ENCODE data around the gene SRPK1.
"Not testable (repeated sequence)": the region's sequence is repeated elsewhere in the genome, so short reads cannot be mapped to it uniquely, and the experiment has no call there.

SRPK1 gene

DNA sequence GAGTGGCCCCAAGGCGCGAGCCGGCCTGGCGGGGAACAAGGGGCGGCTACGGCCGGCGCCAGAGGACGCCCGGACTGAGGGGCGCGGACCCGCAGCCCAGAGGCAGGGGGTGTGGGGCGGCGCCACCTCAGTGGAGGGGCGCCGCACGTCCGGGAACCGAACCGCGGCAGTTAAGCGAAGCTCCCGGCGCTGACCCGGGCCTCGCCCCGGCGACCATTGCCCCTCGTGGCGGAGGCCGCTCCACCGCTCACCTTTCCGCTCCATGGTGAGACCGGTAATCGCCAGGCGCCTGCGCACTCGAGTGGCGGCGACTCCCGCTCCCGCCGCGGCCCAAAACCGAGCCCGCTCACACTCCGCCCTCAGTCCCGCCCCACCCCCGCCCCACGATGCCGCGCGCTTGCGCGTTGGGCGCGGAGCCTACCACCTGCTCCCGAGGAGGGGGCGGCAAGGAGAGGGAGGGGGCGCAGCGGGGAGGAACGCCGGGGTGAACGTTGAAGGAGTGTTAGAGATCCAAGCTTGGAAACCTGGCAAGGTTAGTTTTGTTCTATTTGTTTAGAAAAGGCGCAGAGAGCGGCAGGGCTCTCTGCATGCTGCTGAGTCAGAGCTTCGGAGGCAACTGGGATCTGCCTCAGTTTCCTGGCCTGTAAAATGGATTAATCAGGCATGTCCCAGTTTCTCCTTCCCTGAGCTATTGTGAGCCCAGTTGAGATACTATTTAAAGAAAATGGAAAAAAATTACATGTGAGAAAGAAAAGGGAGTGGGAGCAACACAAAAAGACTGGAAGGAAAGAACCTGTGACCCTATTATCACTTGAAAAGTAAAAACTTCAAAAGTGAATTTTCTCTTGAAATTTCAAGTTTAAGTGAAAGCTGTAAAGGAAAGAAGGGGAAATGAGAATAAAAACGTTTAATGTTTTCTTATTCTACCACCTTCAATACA, at the start of gene SRPK1:
SRPK1 (minus strand) TSS at position 306 of the 940 bp plus-strand sequence; CDS start at position 264, 42 bp downstream.
- DNase-seq (ENCODE audit: low read depth), result peak; percentile 79

DNA sequence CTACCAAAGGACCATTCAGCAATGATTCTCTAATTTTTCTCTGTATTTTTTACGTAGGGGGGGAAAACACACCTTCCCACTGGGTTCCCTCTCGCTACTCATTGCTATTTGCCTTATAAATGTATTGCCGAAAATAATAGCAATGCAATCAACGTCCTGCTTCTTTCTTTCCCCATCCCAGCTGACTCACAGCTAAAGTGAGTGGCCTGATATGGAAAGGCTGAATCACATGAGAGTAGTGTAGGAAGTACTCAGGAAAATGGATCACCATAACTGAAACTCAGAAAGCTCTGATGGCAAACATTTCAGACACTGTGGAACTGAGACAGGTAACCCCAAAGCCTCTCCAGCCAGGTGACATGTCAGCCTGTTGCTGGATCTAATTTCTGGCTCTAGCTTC, 49.3 kb upstream of the SRPK1 start:
- no peak for DNase-seq (ENCODE audit: low read depth)

DNA sequence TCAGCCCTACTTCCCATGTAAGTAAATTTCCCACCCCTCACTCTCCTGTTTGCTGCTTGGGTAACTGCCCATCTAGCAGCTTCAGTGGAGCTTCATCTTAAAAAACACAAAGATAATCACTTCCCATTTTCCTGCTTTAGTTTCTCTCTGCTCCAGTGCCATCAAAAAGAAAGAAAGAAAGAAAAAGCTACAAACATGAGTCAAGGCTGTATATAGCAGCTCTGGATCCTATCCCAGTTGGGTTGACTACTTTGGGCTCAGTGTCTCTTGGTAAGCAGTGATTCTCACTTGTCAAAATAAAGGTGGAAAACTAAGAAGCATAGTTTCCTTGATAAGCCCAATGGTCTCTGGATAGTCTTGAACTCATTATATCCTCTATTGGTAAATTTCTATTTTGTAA, 48.7 kb upstream of the SRPK1 start:
- DNase-seq (ENCODE audit: low read depth), result no peak

DNA sequence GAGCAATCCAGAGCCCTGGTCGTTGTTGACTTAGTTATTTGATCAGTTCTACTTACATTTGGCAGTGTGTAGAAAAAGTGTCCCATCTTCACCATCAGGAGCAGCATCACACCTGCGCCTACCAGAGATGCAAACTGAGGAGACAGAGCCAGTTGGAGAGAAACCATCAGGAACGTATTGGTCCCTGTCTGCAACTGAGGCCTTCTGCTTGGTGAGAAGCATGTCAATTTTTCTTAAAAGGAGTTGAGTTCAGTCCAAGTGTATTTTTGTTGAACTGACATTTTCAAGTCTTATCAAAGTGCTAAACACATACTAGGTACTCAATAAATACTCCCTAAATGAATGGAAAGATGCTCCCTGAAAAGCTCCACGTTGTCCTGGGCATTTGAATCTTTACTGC, 47.9 kb upstream of the SRPK1 start:
- DNase-seq (ENCODE audit: low read depth), result no peak

DNA sequence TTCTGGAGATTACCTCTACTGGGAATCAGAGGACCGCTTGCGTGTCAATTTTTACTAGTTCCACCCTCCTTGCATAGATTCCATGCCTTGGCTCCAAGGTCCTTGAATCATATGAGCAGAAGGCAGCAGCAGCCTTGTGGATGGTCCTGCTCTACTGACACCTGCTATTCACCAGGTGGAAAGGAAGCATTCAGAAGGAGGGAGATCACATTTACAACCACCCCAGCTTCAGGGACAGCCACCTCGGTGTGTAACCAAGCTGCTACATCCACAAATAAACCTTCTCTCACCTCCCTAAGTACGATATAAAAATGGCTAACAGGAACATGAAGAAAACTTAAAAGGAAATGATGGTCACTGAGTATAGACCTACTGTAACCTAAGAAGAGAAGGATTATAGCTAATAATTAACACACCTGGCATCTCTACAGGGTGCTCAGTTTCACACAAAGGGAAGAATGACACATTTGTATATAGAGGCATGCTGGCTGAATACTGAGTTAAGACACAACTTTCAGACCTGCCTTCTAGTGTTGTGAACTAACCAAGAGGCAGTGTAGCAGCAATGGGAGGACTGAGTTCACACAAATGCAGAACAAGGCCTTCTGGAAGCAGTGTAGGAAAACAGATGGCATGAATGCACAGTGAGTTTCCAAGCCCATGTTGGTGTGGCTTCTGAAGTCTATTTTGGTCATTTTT, 46.3 kb upstream of the SRPK1 start:
- DNase-seq (ENCODE audit: low read depth), result no peak

DNA sequence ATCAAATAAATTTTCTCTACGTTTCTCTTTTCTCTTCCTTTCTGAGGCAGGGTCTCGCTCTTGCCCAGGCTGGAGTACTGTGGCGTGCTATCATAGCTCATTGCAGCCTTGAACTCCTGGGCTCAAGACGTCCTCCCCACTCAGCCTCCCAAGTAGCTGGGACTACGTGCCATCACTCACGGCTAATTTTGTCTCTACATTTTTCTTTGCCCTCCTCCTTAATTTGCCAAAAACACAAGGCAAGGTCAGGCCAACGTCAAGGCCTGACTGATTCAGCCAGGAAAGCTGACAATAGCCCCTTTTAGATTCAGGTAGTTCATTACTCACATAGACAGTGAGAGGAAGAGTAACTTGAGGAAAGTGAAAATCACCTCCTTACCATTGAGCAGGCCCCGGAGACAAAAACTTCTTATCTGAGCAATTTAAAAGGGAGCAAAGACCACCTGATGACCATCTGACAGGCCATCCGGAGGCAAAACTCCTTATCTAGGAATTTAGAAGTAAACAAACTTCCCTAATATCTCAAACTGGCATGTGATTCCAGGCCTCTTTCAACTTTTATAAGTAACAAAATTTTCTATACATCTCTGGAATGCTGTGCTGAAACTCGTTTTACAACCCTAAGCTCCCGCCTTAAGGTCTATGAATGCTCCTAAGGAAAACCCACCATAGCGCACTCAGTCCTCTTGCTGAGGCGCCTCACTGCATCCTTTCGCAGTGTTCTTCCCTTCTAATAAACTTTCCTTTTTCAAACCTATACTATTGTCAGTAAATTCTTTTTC, 42.1 kb upstream of the SRPK1 start:
- no peak for DNase-seq (ENCODE audit: low read depth)

DNA sequence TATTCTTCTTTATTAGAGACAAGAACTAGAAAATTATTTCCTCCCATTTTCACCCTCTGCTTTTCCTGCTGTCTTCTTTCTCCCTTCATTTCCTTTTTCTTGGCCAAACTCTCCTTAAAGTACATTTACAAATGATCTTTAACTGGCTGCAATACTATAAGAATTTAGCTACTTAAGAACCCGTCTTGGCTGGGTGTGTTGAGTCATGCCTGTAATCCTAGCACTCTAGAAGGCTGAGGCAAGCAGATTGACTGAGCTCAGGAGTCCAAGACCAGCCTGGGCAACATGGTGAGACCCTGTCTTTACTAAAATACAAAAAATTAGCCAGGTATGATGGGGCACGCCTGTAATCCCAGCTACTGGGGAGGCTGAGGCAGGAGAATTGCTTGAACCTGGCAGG, 39.3 kb upstream of the SRPK1 start:
- no peak for DNase-seq (ENCODE audit: low read depth)

DNA sequence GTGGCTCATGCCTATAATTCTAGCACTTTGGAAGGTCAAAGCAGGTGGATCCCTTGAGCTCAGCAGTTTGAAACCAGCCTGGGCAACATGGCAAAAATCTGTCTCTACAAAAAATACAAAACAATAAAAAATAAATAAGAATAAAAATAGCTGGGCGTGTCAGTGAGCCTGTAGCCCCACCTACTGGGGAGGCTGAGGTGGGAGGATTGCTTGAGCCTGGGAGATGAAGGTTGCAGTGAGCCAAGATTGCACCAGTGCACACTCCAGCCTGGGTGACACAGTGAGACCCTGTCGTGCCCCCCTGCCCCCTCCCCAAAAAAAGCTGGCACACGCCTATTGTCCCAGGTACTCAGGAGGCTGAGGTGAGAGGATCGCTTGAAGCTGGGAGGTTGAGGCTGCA, 35.1 kb upstream of the SRPK1 start:
- no peak for DNase-seq (ENCODE audit: low read depth)

DNA sequence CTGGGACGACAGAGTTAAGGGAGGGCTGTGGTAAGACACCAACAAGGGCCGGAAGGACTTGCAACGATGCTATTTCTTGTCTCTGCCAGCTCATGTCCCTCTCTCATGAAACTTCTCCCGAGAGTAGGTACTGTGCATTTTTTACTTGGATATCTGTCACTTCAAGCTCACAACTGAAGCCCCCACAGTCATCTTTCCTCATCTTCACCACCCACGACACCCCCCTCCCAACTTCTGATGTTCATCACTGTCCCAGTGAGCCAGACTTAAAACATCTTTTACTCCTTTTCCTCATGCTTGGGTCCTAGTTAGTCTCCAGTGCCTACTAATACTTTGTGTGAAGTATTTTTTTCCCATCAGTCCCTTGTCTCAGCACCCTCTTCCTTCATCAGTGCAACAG, 34.6 kb upstream of the SRPK1 start:
- no peak for DNase-seq (ENCODE audit: low read depth)

DNA sequence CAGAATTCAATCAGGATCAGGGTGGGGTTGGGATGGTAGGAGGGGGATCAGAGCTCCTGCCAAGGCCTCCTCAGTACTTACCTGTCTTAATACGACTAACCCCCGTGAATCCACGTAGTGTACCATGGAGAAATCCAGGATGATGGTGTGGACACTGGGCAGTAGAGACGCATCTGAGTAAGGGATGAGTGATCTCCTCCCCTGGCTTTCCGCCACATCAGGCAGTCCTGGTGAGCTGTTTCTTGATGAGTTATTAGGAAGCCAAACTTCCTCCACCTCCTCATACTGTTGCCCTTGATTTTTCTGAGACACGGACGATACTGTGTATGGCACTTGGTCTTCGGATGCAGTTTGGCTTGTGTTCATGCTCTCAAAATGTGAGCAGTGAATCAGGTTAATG, 34.2 kb upstream of the SRPK1 start:
- DNase-seq (ENCODE audit: low read depth), result no peak

DNA sequence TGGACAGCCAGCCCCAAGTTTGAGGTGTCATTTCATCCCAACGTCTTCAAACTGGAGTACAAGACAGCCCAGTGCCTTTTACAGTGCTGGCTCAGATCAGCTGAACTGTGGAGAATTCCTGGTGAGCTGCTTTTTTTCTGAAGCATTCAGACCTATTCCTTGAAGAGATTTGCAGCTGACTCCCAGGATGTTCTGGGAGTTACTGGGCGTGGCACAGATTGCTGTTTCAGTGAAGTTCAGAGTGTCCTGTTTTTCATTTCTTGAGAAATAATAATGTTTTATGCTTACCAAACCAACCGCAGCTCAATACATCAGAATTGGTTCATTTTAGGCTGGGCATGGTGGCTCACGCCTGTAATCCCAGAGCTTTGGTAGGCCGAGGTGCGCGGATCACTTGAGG, 33.4 kb upstream of the SRPK1 start:
- no peak for DNase-seq (ENCODE audit: low read depth)

DNA sequence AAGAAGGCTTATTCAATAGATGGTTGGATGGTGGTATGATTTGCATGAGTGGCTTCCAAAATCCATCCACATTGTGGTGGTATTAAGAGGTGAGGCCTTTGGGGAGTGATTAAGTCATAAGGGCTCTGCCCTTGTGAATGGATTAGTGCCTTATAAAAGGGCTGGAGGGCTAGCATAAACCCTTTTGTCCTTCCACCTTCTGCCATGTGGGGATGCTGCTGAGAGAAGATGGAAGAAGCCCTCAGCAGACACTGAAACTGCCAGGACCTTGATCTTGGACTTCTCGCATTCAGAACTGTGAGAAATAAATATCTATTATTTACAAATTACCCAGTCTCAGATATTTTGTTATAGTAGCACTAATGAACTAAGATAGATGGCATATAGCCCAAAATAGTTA, 27.8 kb upstream of the SRPK1 start:
- DNase-seq (ENCODE audit: low read depth), result no peak

DNA sequence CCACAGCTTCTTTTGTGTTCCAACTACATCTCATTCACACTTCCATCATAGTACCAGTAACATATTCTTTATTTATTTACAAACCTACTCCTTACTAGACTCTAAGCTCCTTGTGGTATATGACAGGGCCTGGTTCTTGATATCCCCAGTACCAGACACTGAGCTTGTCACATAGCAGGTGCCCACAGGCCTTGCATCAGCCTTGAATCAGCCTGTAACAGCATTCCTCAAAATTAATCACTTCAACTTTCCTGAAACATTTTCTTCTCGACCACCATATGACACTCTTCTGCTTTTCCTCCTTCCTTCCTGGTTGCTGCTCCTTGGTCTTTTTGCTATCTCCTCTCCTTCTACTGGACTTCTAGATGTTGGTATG, 24.7 kb upstream of the SRPK1 start:
- no peak for DNase-seq (ENCODE audit: low read depth)

DNA sequence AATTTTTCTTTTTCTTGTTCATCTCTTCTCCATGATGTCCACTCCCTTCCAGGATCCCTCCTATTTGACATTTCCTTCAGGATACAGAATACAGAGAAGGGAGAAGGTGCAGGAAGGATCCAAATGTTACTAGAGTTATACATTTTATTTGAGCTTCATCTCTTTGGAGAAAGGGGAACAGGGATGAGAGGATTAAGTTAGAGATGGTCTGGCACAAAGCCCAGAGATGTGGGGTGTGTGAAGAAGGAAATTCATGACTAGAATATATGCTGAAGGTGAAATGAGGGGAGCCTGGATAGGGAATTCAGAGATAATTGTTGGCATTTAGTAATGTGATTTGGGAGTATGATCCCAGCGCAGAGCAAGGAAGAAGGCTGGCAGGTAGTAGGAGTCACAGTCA, 22.5 kb upstream of the SRPK1 start:
- no peak for DNase-seq (ENCODE audit: low read depth)

DNA sequence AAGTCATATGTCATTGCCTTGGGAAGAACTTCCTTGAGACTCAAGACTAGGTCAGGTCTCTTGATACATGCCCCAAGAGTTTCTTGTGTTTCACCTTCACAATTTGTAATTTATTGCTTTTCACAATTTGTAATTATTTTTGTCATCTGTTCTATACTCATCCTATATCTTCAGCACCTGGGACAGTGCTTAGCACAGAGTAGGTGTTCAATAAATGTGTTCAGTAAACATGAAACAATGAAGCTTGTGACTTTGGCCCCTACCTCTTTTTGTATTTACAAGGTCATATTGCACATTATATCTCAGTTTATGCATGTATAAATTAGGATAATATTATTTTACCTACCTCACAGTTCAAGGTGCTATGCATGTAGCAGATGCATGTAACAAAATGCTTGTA, 21.5 kb upstream of the SRPK1 start:
- no peak for DNase-seq (ENCODE audit: low read depth)

DNA sequence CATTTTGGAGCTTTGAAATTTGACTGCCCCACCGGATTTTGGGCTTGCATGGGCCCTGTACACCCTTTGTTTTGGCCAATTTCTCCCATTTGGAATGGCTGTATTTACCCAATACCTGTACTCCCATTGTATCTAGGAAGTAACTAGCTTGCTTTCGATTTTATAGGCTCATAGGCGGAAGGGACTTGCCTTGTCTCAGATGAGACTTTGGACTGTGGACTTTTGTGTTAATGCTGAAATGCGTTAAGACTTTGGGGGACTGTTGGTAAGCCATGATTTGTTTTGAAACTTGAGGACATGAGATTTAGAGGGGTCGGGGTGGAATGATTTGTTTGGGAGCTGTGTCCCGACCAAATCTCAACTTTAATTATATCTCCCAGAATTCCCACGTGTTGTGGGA, 20.3 kb upstream of the SRPK1 start:
- not testable (repeated sequence) for DNase-seq (ENCODE audit: low read depth)

DNA sequence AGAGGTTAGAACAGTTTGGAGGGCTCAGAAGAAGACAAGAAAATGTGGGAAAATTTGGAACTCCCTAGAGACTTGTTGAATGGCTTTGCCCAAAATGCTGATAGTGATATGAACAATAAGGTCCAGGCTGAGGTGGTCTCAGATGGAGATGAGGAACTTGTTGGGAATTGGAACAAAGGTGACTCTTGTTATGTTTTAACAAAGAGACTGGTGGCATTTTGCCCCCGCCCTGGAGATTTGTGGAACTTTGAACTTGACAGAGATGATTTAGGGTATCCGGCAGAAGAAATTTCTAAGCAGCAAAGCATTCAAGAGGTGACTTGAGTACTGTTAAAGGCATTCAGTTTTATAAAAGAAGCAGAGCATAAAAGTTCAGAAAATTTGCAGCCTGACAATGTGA, 19.1 kb upstream of the SRPK1 start:
- DNase-seq (ENCODE audit: low read depth), result not testable (repeated sequence)

DNA sequence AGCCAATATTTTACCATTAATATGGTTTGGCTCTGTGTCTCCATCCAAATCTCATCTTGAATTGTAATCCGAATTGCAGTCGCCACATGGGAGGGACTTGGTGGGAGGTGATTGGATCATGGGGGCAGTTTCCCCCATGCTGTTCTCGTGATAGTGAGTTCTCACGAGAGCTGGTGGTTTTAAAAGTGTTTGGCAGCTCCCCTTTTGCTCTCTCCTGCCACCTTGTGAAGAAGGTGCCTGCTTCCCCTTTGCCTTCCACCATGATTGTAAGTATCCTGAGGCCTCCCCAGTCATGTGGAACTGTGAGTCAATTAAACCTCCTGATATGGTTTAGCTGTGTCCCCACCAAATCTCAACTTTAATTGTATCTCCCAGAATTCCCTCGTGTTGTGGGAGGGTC, 18.4 kb upstream of the SRPK1 start:
- DNase-seq (ENCODE audit: low read depth), result not testable (repeated sequence)

DNA sequence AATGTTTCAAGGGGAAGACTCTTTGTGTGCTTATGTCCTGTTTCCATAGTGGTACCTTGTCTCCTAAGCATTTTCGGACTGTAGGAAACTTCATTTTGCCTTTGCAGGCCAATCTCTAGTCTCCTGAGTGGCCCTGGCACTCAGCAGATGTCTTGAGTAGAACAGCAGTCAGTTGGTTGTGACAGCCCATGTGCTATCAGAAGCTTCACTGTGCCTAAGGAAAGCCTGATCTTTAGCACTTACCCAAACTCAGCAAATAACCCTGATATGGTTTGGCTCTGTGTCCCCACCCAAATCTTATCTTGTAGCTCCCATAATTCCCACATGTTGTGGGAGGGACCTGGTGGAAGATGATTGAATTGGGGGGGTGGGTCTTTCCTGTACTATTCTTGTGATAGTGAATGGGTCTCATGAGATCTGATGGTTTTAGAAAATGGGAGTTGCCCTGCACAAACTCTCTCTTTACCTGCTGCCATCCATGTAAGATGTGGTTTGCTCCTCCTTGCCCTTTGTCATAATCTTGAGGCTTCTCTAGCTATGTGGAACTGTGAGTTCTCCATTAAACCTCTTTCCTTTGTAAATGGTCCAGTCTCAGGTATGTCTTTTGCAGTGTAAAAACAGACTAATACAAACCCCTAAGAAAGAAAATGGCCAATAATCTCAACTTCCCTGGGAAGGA, 15.9 kb upstream of the SRPK1 start:
- no peak for DNase-seq (ENCODE audit: low read depth)

DNA sequence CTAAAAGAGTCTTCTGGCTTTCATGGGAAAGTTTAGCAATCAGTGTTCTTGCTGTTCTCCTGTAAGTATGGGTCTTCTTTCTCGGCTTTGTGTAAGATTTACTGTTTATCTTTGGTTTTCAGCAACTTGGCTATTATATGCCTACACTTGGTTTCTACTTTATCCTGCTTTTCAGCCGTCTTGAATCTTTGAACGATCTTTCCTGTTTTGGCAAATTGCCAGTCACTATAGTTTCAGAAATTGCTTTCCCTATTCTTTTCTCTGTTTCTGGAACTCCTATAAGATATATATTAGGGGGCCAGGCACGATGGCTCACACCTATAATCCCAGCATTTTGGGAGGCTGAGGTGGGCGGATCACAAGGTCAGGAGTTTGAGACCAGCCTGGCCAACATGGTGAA, 14.6 kb upstream of the SRPK1 start:
- no peak for DNase-seq (ENCODE audit: low read depth)

DNA sequence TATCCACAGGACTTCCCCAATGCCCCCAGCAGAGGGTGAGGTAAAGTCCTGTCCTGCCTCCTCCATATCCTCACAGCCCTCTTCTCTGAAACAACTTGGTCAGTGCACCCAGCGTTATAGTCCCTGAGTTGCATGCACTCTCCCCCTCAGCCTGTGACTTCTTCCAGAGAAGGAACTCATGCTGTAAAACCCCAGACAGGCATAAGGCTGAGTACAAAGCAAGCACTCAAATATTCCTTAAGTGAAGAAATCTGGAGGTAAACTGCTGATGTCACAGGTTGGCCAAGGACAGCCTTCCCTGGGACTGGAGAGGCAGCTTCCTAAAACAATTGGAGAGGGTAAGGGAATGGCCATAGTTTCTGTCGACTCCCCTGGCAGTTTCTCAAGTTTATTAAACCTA, 12.9 kb upstream of the SRPK1 start:
- no peak for DNase-seq (ENCODE audit: low read depth)

DNA sequence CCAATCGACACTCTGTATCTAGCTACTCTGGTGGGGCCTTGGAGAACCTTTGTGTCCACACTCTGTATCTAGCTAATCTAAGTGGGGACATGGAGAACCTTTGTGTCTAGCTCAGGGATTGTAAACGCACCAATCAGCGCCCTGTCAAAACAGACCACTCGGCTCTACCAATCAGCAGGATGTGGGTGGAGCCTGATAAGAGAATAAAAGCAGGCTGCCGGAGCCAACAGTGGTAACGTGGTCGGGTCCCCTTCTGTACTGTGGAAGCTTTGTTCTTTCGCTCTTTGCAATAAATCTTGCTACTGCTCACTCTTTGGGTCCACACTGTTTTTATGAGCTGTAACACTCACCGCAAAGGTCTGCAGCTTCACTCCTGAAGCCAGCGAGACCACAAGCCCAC, 11.0 kb upstream of the SRPK1 start:
- not testable (repeated sequence) for DNase-seq (ENCODE audit: low read depth)

Data from activated T-cell treated with anti-CD3 and anti-CD28 coated beads for 1 hour (primary cell).